NCI-H146 treated with DMSO at 0.1 percent for 48 hours (cell line): ENCODE results near the gene MMP3.

Experiments
- DNase-seq: peaks from one replicate; lab custom pipeline; 2025; ENCODE audit not compliant: unreplicated experiment; lab: John Stamatoyannopoulos, UW

Gene MMP3

DNA sequence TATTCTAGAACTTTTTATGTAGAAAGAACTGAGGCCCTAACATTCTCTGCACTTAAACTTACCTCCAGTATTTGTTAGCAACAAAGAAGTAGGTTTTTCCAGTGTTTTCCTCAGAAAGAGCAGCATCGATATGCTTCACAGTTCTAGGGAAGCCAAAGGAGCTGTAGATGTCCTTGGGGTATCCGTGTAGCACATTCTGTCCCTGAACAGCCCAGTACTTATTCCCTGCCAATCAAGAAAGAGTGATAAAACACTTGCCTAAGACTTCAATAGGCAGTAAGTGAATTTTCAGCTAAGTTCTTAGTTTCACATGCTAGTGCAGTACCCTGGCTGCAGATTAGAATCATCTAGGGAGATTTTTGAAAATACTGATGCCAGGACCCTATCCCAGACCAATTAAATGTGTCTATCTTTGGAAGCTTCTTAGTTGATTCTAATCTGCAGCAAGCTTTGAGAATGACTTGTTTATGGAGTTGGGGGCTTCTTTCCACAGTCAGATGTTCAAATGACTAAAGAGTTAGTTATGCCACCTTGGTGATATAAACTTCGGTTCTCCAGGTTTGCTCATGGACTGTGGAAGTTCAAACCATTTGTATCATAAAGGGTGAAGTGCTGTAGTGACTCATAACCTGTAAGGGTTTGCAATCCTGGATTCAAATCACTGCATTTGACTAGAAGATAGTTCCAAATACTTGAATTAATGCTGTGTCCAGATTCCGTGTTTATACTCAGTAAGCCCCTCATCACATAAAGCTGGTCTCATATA lies 52.0 kb downstream of the MMP3 start:
- DNase-seq, result no peak

- no peak for DNase-seq
Observed at GRCh38 chr11:102788334-102788995, 54.9 kb downstream of the MMP3 start.
